Brain pericyte (primary cell): ENCODE data around the gene TNIK.

Source experiments
- DNase-seq: peaks from one replicate; pipeline ENCODE4 v3.0.0-alpha.2; 2012; ENCODE audit warnings: low read depth, low spot score

The TNIK gene

DNA sequence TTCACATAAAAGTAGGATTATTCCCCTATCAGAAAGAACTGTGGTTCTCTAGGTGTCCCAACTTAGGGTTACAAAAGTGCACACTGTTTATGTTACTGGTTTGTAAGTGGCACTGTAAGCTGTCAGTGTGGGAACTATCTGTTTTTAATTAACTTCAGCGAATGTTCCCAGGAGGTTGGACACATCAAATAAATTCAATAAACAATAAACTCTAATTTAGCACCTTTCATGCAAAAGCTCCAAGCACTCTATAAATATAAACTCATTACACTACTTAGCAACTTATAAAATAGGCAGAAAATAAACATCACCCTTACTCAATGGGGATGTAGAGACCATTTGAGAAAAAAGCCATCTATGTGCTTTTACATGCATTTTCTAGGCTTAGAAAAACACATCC, 265.2 kb downstream of the TNIK start:
- no peak for DNase-seq

DNA sequence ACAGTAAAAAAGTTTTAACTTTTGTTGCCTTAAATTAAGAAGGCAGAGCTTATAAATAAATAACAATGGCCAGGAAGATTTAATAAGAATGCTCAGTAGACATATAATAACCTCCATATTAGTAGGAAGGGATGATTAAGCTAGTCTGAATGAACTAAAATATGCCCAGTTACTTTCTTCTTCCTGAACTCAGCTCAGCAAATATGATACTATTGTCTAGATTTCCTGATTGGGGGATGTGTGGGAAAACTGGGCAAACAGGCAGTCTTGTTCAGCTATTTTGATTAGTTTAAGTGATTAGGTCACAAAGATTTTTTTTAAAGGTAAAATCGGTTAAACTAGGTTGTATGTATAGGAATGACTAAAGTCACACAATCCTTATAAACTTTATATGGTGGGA, 266.5 kb downstream of the TNIK start:
- no peak for DNase-seq

DNA sequence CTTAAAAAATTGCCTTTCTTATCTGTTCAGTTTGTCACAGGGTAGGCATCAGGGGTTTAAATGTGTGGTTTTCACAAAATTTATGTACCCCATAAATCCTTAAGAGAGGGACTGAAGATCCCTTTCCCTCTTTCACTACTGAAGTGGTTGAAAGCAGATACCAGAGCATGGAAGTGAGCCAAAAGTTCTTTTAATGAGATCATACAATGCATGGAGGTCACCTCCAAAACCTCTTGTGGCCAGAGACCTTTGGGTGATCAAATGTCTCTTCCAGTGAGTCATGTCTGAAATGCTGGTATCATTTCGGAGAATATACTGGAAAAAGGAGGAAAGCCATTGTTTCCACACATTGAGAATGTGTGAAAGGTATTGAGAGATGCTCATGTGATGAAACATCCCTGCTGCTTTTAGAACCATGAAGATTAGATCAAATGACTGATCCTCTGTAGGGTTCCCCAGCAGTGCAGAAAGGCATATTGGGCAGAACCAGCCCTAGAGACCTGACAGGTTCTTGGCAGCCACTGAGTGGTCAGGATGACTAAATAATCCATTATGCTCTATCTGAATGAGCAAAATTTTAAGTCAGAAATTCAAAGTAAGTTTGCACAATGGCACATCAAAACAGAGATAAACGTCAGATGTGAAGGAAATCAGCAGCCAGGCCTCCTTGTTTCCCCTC, 267.9 kb downstream of the TNIK start:
- peak; percentile 61 for DNase-seq

DNA sequence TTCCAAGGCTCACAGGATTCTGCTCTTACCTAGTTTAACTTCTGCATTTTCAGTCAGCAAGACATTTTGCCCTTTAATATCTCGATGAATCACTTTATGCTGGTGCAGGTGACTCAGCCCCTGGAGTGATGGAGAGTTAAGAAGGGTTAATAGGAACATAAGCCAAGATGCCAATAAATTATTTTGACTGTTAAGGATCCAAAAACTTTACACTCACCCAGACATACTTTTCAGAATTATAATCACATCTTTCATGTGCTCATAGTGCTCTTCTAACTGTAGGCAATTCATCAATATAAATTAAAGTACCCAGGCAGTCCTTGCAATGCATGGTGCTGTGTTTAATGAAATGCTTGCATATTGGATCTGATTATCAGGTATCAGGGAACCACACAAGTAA, 269.5 kb downstream of the TNIK start:
- DNase-seq = no peak

DNA sequence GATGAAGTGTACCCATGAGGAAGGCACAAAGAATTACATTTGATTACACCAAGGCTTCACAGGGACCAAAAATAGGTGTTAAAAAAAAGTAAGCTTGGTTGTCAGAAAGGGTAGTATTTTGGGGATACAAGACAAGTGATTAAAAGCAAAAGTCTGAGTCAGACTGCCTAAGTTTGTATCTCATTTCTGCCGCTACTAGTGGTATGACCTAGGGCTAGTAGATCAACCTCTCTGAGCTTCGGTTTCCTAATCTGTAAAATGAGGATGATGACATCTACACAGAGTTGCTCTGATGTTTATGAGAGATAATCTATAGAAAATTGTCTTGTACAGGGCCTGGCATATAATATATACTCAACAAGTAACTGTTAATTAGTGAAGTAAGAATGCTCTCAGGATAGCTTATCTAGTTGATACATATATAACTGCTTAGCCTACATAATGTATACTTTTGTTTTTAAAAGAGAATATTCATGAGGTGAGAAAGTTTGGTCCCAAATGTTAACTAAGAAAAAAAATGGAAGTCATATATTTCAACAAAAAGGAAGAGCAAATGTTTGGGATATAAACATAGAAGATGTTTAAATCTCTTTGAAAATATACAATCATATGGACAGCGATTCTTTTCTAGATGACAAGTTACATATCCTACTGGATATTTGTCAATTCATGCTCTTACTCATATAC, 270.7 kb downstream of the TNIK start:
- DNase-seq = no peak

DNA sequence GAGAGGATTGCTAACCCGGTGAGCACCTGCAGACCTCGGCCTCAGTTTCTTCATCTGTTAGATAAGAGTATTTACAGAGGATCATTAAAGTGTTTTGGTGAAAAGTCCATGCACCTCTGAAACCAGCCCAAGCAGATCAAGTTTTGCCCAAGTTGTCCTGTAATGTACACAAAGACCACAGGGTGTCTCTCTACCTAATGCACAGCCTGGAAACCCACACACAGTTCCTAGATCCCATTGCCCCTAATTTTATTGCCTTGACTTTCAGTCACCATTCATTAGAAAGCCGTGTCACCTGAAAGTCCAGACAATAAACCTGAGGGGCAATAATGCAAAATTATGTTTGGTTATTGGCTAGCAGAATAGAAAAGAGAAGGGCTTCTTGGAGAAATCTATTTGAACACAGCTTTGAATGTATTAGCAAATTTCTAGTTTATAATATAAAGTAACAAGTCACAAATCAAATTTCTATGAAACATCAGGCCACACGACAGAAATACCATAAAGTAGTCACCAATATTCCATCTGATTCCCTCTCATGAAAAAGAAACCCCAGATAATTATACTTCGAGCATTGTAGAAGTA, 272.4 kb downstream of the TNIK start:
- DNase-seq = no peak

DNA sequence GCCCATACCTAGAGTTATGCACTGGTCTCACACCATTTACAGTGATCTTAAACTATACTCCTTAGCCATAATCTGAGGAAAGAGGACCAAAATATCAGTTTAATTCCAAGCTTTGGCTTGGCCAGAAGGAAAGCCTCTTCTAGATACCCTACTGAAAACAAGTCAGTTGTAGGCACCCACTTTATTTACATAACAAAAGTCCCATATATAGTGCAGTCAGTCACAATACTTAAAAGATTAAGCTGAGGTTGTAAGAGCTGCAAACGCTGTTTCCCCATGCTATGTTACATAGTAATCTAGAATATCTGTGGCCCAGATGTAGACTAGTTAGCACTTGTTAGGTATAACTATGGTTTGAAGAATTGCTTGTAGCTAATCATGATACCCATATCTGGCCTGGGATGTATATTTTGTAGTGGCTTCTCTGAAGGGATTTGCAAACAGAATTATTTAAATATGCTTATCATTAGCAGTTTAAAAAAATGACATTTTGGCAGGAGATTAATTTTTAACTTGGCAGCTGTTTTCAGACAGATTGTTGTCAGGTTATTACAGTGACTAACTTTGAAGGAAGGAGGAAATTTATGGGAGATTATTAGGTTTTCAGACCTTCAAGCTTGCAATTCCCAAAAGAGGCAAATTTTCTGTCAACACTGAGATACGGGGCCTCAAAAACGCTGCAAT, 273.2 kb downstream of the TNIK start:
- DNase-seq = no peak

DNA sequence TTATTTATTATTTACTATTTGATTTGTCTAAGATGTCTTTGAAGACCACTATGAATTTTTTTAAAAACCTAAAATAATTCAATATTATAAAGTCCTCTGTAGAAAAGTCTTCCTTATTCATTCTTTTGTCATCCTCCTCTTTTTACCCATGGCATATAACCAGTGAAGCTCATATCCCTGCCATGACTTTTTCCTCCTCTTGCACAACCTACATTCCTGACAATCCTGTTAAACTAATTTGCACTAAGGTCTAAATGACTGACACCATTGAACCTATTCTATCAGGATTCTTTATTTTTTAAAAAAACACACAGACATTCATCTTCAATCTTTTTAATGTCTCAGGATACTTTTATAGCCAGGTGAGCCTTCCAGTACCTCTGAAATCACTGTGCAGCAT, 273.8 kb downstream of the TNIK start:
- no peak for DNase-seq

DNA sequence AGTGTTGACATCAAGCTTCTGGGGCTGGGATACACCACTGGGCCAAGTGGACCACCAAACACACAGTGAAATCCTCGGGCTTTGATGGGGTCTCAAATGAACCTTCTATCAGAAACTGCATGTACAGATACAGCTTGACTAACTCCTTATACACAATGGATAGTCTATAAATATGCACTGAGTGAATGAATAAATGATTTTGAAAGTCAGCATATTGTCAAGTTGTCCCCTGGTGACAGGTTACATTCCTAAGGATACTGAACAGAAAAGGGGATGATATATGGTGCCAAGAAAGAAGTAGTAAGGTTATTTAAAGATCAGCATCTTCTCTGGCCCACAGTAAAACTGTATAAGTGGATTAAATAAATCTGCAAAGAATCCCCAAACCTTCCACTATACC, 274.2 kb downstream of the TNIK start:
- DNase-seq = no peak

DNA sequence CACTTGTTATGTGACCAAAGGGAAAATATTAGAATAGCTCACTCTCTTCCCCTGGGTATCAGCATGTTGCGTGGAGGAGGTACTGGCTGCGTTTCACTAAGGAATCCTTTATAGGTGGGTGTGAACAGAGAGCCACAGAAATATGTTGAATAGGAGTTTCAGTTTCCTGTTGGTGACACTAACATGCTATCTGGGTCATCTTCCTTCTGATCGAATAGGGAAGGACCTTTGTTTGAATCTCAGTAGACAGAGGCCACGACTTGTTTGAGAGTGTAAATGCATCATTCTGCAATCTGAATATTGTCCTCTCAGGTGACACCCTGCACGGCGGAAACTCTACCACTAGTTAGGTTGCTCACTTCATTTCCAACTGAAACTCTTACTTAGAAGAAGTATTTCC, 275.8 kb downstream of the TNIK start:
- DNase-seq = no peak

DNA sequence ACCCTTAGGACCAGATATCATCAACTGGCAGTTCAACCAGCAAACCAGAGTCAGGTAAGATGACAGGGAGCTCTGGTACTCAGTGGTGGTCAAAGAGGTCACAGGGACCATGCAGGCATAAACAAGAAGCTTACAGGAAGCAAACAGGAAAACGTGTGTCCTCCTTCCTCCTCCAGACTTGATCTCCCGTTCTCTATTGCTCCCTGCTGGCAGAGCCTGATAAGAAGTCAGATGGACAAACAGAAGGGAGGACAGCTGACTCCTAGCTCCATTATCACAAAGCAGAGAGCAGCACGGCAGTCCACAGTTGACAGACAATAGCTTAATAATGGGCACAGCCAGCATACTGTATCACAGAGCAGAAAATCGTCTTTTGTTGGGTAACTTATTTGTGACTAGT, 277.2 kb downstream of the TNIK start:
- no peak for DNase-seq

DNA sequence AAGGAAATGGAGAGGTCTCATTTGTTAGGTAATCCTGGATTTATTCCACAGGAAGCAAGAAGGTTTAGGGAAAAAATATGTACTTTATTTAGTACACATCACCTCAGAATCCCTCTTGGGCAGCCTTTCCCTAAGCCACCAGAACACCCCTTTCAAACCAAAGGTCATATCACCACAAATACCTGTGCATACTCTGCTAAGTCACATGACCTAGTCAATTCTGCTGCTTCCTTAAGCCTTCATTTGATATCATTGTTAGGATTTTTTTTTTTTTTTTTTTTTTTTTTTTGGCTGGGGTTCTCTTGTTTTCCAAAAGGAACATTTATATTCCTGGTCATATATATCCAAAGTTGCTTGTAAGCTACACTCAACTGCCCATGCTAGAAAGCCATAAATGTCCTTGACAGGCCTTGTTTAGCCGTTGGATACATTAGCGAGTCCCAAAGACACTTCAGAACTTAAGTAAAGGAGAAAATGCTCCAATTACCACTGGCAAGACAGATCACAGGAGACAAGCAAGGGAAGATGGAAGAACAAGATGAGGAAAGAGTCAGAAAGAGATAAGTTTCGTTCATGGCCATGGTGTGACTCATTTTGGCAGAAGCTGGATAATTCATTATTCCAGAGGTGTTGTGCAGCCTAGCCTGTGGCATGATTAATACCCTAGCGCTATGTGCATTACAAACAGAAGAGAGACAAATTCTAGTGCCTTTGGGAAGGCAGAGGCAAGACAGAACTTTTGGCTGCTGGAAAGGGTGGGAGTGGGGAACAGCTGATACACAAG, 278.1 kb downstream of the TNIK start:
- DNase-seq = no peak

DNA sequence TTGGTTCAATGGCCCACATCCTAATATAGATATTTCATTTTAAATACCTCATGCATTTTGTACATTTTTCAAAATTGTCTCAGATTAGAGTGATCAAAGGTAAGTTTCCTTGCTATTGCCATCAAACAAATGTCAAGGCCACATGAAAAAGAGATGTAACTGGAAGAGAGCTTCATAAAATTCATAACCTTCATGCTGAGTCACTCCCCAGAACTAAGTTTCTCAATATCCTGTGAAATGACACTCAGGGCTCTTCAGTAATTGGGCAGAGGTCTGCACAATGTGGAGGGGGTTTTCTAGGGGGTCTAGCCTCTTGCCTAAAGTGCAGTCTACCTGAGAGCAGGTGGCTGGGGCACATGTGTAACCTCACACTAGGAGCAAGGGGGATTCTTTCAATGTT, 281.5 kb downstream of the TNIK start:
- no peak for DNase-seq

DNA sequence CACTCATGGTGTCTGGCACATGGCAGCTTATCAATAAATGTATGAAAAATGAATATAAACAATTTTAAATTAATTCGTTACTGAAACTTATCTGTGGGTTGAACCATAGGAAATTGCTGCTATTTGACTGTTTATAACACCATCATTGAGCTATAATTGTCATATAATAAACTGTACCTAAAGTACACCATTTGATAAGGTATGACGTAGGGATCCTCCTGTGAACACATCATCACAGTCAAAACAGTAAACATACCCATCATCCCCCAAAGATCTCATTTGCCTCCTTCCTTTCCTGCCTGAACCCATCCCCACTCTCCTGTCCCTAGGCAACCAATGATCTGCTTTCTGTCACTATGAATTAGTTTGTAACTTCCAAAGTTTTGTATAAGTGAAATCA, 282.7 kb downstream of the TNIK start:
- no peak for DNase-seq

DNA sequence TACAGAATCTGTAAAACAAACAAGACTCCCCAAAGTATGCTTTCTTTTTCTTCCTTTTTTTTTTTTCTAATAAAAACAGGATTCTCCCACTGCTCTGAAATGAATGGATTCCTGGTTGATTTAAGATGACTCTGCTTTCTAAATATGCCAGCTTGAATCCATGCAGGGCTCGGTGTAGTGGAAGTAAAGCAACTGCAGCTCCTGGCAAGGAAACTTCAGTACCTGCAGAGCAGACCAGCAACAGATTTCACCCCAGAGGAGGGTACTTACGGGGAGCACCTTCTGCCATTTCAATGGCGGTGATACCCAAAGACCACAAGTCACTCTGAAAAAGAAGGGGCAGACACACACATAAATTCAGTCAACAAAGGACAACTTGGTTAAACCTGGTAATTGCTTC, 283.1 kb downstream of the TNIK start:
- DNase-seq = no peak

DNA sequence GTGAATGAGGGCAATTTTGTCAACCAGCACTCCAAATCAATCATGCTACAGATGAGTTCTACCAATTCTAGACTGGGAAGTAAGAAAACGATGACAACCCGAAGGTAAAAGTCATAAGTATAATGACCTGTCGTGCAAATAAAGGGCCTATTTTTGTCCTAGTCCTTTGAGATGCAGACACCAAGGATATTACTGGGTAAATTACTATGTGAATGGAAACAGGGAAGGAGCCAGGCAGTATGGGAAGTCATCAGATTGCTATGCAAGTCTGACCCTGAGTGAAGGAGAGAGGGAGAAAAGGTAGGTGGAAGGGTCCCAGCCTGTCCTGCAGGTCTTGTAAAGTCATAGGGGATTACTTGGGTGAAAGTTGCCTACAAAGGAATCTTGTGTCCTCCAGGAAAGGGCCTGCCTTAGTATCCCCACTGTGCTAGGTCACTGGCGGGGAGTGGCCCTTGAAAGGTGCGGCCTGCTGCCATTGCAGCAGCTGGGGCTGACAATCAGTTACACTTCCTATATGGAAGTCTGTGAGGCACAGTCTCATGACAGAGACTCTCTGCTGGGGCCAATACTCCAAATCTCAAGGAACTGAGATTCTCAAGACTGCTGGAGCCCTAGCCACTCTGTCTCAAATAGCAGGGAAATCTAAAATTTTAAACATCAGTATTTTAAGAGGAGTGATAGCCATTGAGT, 283.8 kb downstream of the TNIK start:
- no peak for DNase-seq

DNA sequence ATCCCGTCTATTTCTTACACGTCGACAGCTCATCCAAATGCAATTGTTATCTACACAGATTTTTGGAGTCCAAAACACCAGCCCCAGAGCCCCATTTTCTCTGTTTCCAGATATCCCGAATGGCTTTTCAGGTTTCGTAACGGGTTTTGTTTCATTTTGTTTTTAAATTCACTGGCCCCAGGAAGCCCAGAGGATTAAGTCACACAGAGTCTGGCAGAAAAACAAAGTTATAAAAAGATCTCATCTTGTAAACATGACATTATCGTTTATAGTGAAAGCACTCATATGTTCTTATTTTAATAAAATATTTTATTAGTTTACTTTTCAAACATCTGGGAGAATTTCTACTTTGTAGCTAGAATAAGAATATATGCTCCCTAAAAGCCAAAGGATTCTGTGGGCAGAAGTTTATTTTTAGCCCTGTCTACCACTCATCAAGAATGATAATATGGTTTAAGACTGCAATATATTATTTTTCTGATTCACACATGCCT, 284.4 kb downstream of the TNIK start:
- no peak for DNase-seq

DNA sequence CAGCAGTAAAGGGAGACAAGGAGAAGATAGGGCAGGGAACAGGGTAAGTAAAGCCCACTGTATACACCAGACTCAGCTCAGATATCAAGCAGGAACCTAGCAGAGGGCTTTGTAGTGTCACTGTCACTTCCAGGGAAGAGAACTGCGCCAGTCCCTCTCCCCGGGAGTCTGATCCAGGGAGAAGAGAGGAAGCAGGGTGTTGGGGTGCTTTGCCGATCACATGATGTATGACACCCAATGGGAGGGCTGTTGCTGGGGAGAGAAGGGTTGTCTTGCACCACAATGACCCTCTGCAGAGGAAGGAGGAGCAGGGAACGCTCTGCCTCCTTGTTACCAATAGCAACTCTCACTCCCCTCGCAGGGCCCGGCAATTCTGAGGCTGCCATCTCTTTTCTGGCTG, 286.5 kb downstream of the TNIK start:
- DNase-seq = no peak

DNA sequence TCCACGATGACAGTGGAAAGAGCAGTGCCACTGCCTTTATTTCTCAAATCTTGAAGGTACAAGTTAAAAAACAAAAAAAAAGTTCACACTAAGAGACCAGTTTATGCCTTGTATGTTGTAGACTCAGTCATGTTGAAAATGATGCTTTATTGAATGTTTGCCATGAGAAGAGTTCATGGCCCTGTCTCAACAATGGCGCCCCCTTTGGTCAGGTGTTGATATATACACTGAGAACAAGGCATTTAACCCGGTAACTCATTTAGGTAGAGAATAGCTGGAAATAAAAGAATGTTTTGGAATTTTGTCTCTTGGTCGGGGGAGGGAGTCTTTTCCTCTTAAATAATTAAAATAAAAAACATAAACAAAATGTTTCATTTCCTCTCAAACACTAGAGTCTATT, 288.1 kb downstream of the TNIK start:
- DNase-seq = no peak

DNA sequence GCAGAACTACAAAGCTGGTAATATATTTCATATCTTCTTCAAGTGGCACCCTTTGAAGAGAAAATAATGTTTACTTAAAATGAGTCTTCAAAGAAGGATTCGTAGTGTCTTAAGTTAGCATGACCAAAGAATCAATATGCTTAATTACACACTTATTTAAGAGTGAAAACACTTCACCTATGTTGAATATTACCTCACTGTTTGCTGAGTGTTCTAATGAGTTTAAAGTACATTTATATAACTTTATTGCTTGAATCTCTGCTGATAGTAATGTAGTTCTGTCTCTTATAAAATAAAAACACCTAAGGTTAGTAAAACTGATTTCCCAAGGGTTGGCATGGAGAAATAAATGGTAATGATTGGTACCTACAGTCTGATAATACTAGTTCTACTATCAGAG, 290.3 kb downstream of the TNIK start:
- no peak for DNase-seq

DNA sequence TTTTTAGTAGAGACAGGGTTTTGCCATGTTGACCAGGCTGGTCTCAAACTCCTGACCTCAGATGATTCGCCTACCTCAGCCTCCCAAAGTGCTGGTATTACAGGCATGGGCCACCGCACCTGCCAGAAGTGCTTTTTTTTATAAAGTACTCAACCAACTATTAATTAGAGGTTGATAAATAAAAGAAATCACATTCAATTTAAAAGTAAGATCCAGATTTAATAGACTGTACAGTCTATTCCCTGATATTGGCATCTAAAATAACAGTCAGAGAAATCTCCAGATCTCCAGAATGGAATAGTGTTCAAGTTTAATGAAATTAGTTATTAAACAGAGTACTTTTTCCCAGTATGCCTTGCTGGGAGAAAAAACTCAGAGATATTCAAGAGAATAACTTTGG, 290.8 kb downstream of the TNIK start:
- no peak for DNase-seq
